B cell (primary cell): ENCODE data around the gene TMPRSS9. TPM values are rescaled to one million over a fixed set of nuclear protein-coding genes. Genes with fewer than 3 reads are reported as not detected.

Source experiments
- ATAC-seq: fragments of 200-7000 bp; cut with Tn5 transposase; one replicate; pipeline ENCODE4 v1.10.0; 2021; ENCODE audit warnings: low read depth, mild to moderate bottlenecking, moderate number of reproducible peaks, moderate library complexity
- CTCF ChIA-PET: fragments of 350-600 bp; sonication (Branson Sonifier 250); formaldehyde crosslinking; loops from one replicate; lab custom pipeline; 2021; ENCODE audit warnings: antibody characterized with exemption, inconsistent platforms; lab: Charles Lee
- POLR2A ChIA-PET: fragments of 350-600 bp; sonication (Branson Sonifier 250); formaldehyde crosslinking; loops from one replicate; lab custom pipeline; 2021; ENCODE audit warnings: antibody characterized with exemption; lab: Charles Lee
- DNase-seq: peaks from one replicate; pipeline ENCODE4 v3.0.0; 2013
- H2AFZ ChIP-seq: 2 replicates; pipeline ENCODE4 v1.6.1; 2012; ENCODE audit warnings: mild to moderate bottlenecking, low read depth, low read length; ENCODE audit not compliant: insufficient read depth, poor library complexity, severe bottlenecking
- H3K27ac ChIP-seq, 2 donors: 1 replicate in 1 of 2; 2 replicates in 1 of 2; pipeline ENCODE4 v1.5.1; 2012 to 2013; ENCODE audit warnings: low read length in 2 of 2, mild to moderate bottlenecking in 2 of 2, moderate library complexity in 1 of 2
- H3K27me3 ChIP-seq, 4 experiments: fragments of 200-600 bp in 1 of 4; sonication (generic) in 1 of 4; replicated peaks in 1 of 4; 1 replicate in 2 of 4; 2 replicates in 2 of 4; pipeline versions ENCODE4 v1.6.1 to v1.7.0; 2013 to 2016; ENCODE audit warnings: low read length in 3 of 4, mild to moderate bottlenecking in 2 of 4, mixed read lengths in 1 of 4, moderate library complexity in 1 of 4; ENCODE audit not compliant: insufficient read depth in 4 of 4, control insufficient read depth in 3 of 4; ENCODE audit errors: control extremely low read depth in 1 of 4
- H3K36me3 ChIP-seq, 2 experiments: replicated peaks in 1 of 2; 1 replicate in 1 of 2; 2 replicates in 1 of 2; pipeline versions ENCODE4 v1.6.1 to v1.7.1; 2013; ENCODE audit warnings: low read length in 1 of 2; ENCODE audit not compliant: insufficient read depth in 2 of 2, control insufficient read depth in 1 of 2; ENCODE audit errors: control extremely low read depth in 1 of 2, extremely low read depth in 1 of 2
- H3K4me1 ChIP-seq, 2 donors: fragments of 200-600 bp in 1 of 2; sonication (generic) in 1 of 2; 1 replicate in 1 of 2; 2 replicates in 1 of 2; pipeline versions ENCODE4 v1.5.1 to v1.6.1; 2013 to 2017; ENCODE audit warnings: low read length in 2 of 2; ENCODE audit not compliant: control insufficient read depth in 2 of 2, insufficient read depth in 2 of 2
- H3K4me2 ChIP-seq: replicated peaks from 2 replicates; pipeline ENCODE3; 2012; ENCODE audit warnings: mild to moderate bottlenecking, low read depth, low read length; ENCODE audit not compliant: poor library complexity, severe bottlenecking
- H3K4me3 ChIP-seq, 5 experiments: fragments of 200-600 bp in 1 of 5; sonication (generic) in 1 of 5; 1 replicate in 3 of 5; 2 replicates in 2 of 5; pipeline versions ENCODE4 v1.5.1 to v1.7.0; 2011 to 2016; ENCODE audit warnings: low read length in 4 of 5, mild to moderate bottlenecking in 4 of 5, low read depth in 2 of 5, control low read depth in 1 of 5, moderate library complexity in 1 of 5; ENCODE audit not compliant: insufficient read depth in 1 of 5; ENCODE audit errors: control extremely low read depth in 1 of 5, extremely low read depth in 1 of 5
- H3K79me2 ChIP-seq: fragments of 200-600 bp; sonication (generic); one replicate; pipeline ENCODE4 v1.6.0; 2016; ENCODE audit warnings: low read length; ENCODE audit not compliant: control insufficient read depth, insufficient read depth
- H3K9ac ChIP-seq: fragments of 200-600 bp; sonication (generic); 2 replicates; pipeline ENCODE4 v1.6.1; 2017; ENCODE audit warnings: mild to moderate bottlenecking, low read length, moderate library complexity
- H3K9me3 ChIP-seq, 3 donors: one replicate each; pipeline versions ENCODE4 v1.6.1 to v1.7.1; 2013; ENCODE audit warnings: low read length in 2 of 3; ENCODE audit not compliant: control insufficient read depth in 2 of 3, insufficient read depth in 1 of 3; ENCODE audit errors: control extremely low read depth in 1 of 3
- H4K20me1 ChIP-seq: 2 replicates; pipeline ENCODE4 v1.6.0; 2012; ENCODE audit warnings: mild to moderate bottlenecking, low read length; ENCODE audit not compliant: insufficient read depth, control insufficient read depth, poor library complexity, severe bottlenecking
- H3K27ac Mint-ChIP-seq: one replicate; pipeline ENCODE4 v1.8.0; 2021; ENCODE audit warnings: mixed read lengths
- H3K27me3 Mint-ChIP-seq: one replicate; pipeline ENCODE4 v1.8.0; 2021; ENCODE audit warnings: mixed read lengths
- H3K4me1 Mint-ChIP-seq: one replicate; pipeline ENCODE4 v1.8.0; 2021; ENCODE audit warnings: mixed read lengths
- H3K4me3 Mint-ChIP-seq: one replicate; pipeline ENCODE4 v1.8.0; 2021; ENCODE audit warnings: mixed read lengths
- H3K9me3 Mint-ChIP-seq: one replicate; pipeline ENCODE4 v1.8.0; 2022; ENCODE audit warnings: mixed read lengths; ENCODE audit not compliant: insufficient read depth
- CTCF ChIP-seq: fragments of 200-600 bp; IDR thresholded peaks from one replicate; pipeline ENCODE4 v1.8.0; 2022; ENCODE audit warnings: antibody characterized with exemption, mild to moderate bottlenecking
- EZH2 ChIP-seq: IDR thresholded peaks from 2 replicates; pipeline ENCODE4 v1.6.1; 2012; ENCODE audit warnings: borderline replicate concordance, low read depth, mild to moderate bottlenecking, moderate library complexity, low read length; ENCODE audit not compliant: insufficient read depth, poor library complexity, severe bottlenecking
- WGBS: methylation state at CpG from one replicate; pipeline ENCODE4 v1.1.5; 2013; ENCODE audit warnings: missing lambda C conversion rate; ENCODE audit not compliant: insufficient coverage; 5-methylcytosine and 5-hydroxymethylcytosine counted together
- intact Hi-C: fragments of 100-400 bp; cut with micrococcal nuclease; formaldehyde crosslinking; loops from one replicate; pipeline ENCODE4 v1.10.0; 2022
- polyA plus RNA-seq: library from polyadenylated mRNA; depleted of rRNA; stranded (reverse); fragments of >200 nt; gene quantifications from 2 replicates; pipeline ENCODE4 v1.2.3, GENCODE V29; 2012
- total RNA-seq, 2 donors: library from RNA; stranded (reverse); fragments of 120-200 nt in 1 of 2; gene quantifications; 1 replicate in 1 of 2; 2 replicates in 1 of 2; pipeline versions ENCODE4 v1.2.3 to v1.2.4, GENCODE V29; 2013 to 2022

The TMPRSS9 gene
- total and polyA plus RNA-seq, 2 donors (not counting 1 experiment from before 2014, with no cell fraction given) = not detected

GRCh38 chr19:2427429-2428320 is 67.6 kb downstream of the TMPRSS9 start, which contains the start of gene TIMM13:
Gene TIMM13, minus strand, starts transcription at chr19:2427586. Its CDS starts 53 bp downstream, at chr19:2427533.
- peak within 1 kb of the TSS; percentile 98 for H3K9ac ChIP-seq
- Mint-ChIP-seq H3K4me3 (peak within 1 kb of the TSS; percentile 96), H3K27me3 (no peaks in the 10 kb centered on the region), H3K27ac (peak within 1 kb of the TSS; percentile 98), H3K4me1 (peaks cover 13% of the 10 kb centered on the region), H3K9me3 (no peaks in the 10 kb centered on the region)
- under 1% methylated on average over 66 of the region's 77 CpGs for WGBS
- peaks cover 15 to 21% of the 10 kb centered on the region in 2 donors for H3K4me1 ChIP-seq
- peaks cover 0 to 12% of the 10 kb centered on the region in 2 experiments for H3K36me3 ChIP-seq
- peak within 1 kb of the TSS; percentile 82 for H2AFZ ChIP-seq
- H3K9me3 ChIP-seq = no peaks in the 10 kb centered on the region
- peak within 1 kb of the TSS; percentile 57 to 90 (median 74) for H3K4me3 ChIP-seq
- ATAC-seq = peak; percentile 93
- TF ChIP-seq EZH2 (no peak), CTCF (no peak)
- ChIA-PET POLR2A (interaction anchor here (0.6 to 1.5 kb wide), 8 partner anchors 29 to 485 kb away, joined by 3 to 7 read pairs (median 3); partner anchors contain the start of gene LMNB2), CTCF (interaction anchor here (0.6 to 1.4 kb wide), 6 partner anchors 26 to 276 kb away, joined by 3 to 7 read pairs (median 4); partner anchors contain the start of genes AP3D1 and LMNB2)
- H3K27me3 ChIP-seq = no peaks in the 10 kb centered on the region
- peaks cover 25% of the 10 kb centered on the region for H3K79me2 ChIP-seq
- H3K4me2 ChIP-seq = peak within 1 kb of the TSS; percentile 97
- DNase-seq = peak; percentile 99
- peaks cover 21% of the 10 kb centered on the region for H4K20me1 ChIP-seq
- intact Hi-C loops = loop anchor here (1.0 to 5.0 kb wide), 5 partner anchors 30 to 615 kb away; partner anchors contain the start of genes AP3D1, ATP8B3, PLEKHJ1 and SF3A2
- peak within 1 kb of the TSS; percentile 75 to 80 for H3K27ac ChIP-seq
